AG09309 (cell line): ENCODE measurements around the gene SMR3B.

Source experiments
- DNase-seq: peaks from one replicate; pipeline ENCODE4 v3.0.0-alpha.2; 2010; ENCODE audit warnings: low read depth
- H3K4me3 ChIP-seq: 2 replicates; pipeline ENCODE4 v1.5.1; 2011; ENCODE audit warnings: mild to moderate bottlenecking, low read depth, low read length, moderate library complexity; ENCODE audit not compliant: control insufficient read depth
- TF ChIP-seq, protein P1 (sequence below): IDR thresholded peaks from 2 replicates; pipeline ENCODE4 v1.5.1; 2011; ENCODE audit warnings: mild to moderate bottlenecking, low read depth, low read length, inconsistent platforms; ENCODE audit not compliant: insufficient read depth, control insufficient read depth; ENCODE audit errors: missing control alignments

SMR3B gene

DNA sequence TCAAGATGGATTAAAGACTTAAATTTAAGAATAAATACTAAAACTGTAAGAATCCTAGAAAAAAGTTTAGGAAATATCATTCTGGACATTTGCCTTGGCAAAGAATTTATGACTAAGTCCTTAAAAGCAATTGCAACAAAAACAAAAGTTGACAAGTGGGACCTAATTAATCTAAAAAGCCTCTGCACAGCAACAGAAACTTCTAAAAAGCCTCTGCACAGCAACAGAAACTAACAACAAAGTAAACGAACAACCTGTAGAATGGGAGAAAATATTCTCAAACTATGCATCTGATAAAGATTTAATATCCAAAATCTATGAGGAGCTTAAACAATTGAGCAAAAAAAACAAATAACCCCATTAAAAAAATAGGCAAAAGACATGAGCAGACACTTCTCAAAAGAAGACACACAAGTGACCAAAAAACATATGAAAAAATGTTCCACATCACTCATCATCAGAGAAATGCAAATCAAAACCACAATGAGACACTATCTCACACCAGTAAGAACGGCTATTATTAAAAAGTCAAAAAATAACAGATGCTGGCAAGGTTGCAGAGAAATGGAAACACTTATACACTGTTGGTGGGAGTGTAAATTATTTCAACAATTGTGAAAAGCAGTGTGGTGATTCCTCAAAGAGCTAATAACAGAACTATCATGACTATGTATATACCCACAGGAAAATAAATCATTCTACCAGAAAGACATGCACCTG lies 9.3 kb downstream of the SMR3B start:
- TF ChIP-seq, protein P1, sequence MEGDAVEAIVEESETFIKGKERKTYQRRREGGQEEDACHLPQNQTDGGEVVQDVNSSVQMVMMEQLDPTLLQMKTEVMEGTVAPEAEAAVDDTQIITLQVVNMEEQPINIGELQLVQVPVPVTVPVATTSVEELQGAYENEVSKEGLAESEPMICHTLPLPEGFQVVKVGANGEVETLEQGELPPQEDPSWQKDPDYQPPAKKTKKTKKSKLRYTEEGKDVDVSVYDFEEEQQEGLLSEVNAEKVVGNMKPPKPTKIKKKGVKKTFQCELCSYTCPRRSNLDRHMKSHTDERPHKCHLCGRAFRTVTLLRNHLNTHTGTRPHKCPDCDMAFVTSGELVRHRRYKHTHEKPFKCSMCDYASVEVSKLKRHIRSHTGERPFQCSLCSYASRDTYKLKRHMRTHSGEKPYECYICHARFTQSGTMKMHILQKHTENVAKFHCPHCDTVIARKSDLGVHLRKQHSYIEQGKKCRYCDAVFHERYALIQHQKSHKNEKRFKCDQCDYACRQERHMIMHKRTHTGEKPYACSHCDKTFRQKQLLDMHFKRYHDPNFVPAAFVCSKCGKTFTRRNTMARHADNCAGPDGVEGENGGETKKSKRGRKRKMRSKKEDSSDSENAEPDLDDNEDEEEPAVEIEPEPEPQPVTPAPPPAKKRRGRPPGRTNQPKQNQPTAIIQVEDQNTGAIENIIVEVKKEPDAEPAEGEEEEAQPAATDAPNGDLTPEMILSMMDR, result no peak
- no peak for DNase-seq
- H3K4me3 ChIP-seq, result no peak overlapping the region

DNA sequence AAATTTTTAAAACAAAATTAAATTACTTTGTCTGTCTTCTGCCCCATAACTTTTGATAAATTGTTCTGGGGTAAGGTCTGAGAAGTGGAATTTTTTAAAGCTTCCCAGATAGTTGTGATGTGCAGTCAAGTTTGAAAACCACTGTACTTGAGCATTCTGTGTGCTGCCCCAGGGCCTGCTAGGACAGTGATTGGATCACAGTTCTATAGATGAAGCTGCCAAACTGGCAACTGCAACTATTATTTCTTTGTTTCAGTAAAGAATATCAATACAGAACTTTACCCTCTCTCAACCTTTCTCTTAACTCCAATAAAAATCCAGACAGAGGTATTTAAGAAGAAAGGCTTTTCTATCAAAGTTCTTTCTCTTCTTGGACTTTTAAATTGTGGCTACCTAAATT lies 14.6 kb downstream of the SMR3B start, which contains the start of gene OPRPN:
OPRPN (plus strand) TSS at position 361 of the 400 bp plus-strand sequence. CDS start 1,346 bp downstream, outside the sequence.
- TF ChIP-seq, protein P1, result no peak
- no peak for DNase-seq
- no peak within 1 kb of the TSS for H3K4me3 ChIP-seq

GRCh38 chr4:70399319-70399718 lies 16.4 kb downstream of the SMR3B start:
- TF ChIP-seq, protein P1, result no peak
- no peak for DNase-seq
- H3K4me3 ChIP-seq, result no peak overlapping the region

- TF ChIP-seq, protein P1, result no peak
- no peak for DNase-seq
- no peak overlapping the region for H3K4me3 ChIP-seq
Measured at GRCh38 chr4:70402762-70403161, 19.8 kb downstream of the SMR3B start.

GRCh38 chr4:70405765-70406164 lies 22.8 kb downstream of the SMR3B start:
- TF ChIP-seq, protein P1, result no peak
- DNase-seq, result no peak
- H3K4me3 ChIP-seq, result no peak overlapping the region

- TF ChIP-seq, protein P1, result no peak
- no peak for DNase-seq
- H3K4me3 ChIP-seq, result no peak overlapping the region
Measured at GRCh38 chr4:70425306-70425705, 42.4 kb downstream of the SMR3B start.

GRCh38 chr4:70426789-70427188 lies 43.9 kb downstream of the SMR3B start:
- TF ChIP-seq, protein P1, result no peak
- no peak for DNase-seq
- no peak overlapping the region for H3K4me3 ChIP-seq
